Measurements from ENCODE around the gene IL26. TPM values are rescaled to one million over a fixed set of nuclear protein-coding genes. Genes with fewer than 3 reads are reported as not detected.

IL26 gene
- total and polyA plus RNA-seq, 2 of the 4 experiments (the other 2 are of a cell fraction) = not detected

GRCh38 chr12:68264158-68264855, 38.7 kb upstream of the IL26 start:
- WGBS, 2 experiments (ENCODE audit: extremely low coverage in 2 of 2, insufficient read length in 1 of 2) = no CpG with 5 or more reads among the region's 7 CpGs
- H3K27ac ChIP-seq (ENCODE audit: insufficient read depth, low read length) = peak overlapping the region; percentile 69; the same call in 1 of the 2 replicates
- no peak overlapping the region for H3K4me2 ChIP-seq (ENCODE audit: low read depth, low read length)

More at GRCh38 chr12:68264158-68264855, 38.7 kb upstream of the IL26 start:
- H3K14ac ChIP-seq (replicated peaks; ENCODE audit: low read depth, low read length) = peak overlapping the region; percentile 37; the same call in 1 of the 2 replicates
- H4K8ac ChIP-seq (ENCODE audit: low read depth in 2 of 2, low read length in 2 of 2) = peak overlapping the region in 1 of 2 experiments; percentile 40; a peak in 1 of 4 replicates
- no peak overlapping the region for H3K56ac ChIP-seq (ENCODE audit: extremely low read depth, insufficient read depth, low read length)
- H4K91ac ChIP-seq (ENCODE audit: insufficient read depth, low read depth, low read length) = peak overlapping the region; percentile 26; the same call in 1 of the 2 replicates
- DNase-seq (peak; percentile 26), ATAC-seq (ENCODE audit: low read depth) (no peak)
- H3K23ac ChIP-seq (ENCODE audit: low read depth, low read length) = no peak overlapping the region
- no peak overlapping the region for H2AK5ac ChIP-seq (ENCODE audit: low read depth, low read length)
- ChIA-PET CTCF (no interaction called here), POLR2A (ENCODE audit: unreplicated experiment) (no interaction called here)
- dilution Hi-C loops (cut with HindIII; ENCODE audit: low sequenced_read_pairs, unreplicated experiment) = no loop called here
- H3K27me3 ChIP-seq (ENCODE audit: control insufficient read depth, insufficient read depth, low read length) = no peaks in the 10 kb centered on the region
- TF ChIP-seq MAFK (IDR thresholded peaks at IDR 0.05; ENCODE audit: low read depth, low read length) (peak; percentile 13; the same call in 1 of the 2 replicates), CTCF (conservative IDR thresholded peaks at IDR 0.05; ENCODE audit: low read depth, low read length) (no peak)
- no peak overlapping the region for H3K9ac ChIP-seq (ENCODE audit: low read depth, low read length)
- in situ Hi-C loops (cut with MboI; ENCODE audit: low sequenced_read_pairs) = no loop called here
- H2BK20ac ChIP-seq (ENCODE audit: low read depth, low read length) = peak overlapping the region; percentile 9; the same call in 1 of the 2 replicates
- no peak overlapping the region for H2AK9ac ChIP-seq (replicated peaks; ENCODE audit: low read depth, low read length, poor library complexity)
- H3K4ac ChIP-seq (ENCODE audit: low read depth, low read length) = no peak overlapping the region
- H3K4me1 ChIP-seq (ENCODE audit: control insufficient read depth, insufficient read depth, low read length) = peaks cover 13% of the 10 kb centered on the region
- no TSS peak for BruUV-seq (replicated peaks)
- no peaks in the 10 kb centered on the region for H4K20me1 ChIP-seq (ENCODE audit: insufficient read depth, low read length)
- no peak overlapping the region for H2AFZ ChIP-seq (replicated peaks; ENCODE audit: low read length, poor library complexity)
- H3K4me3 ChIP-seq (ENCODE audit: insufficient read depth, low read depth, low read length) = no peak overlapping the region
- H3K36me3 ChIP-seq (ENCODE audit: control insufficient read depth, insufficient read depth, low read length) = no peaks in the 10 kb centered on the region
- no peaks in the 10 kb centered on the region for H3K9me1 ChIP-seq (ENCODE audit: insufficient read depth, low read length)
- no peaks in the 10 kb centered on the region for H3K9me3 ChIP-seq (ENCODE audit: control insufficient read depth, insufficient read depth, low read length)
- no peaks in the 10 kb centered on the region for H3K79me1 ChIP-seq (ENCODE audit: low read depth in 1 of 2, low read length in 2 of 2)
- no peak overlapping the region for H2BK15ac ChIP-seq (ENCODE audit: low read depth, low read length)
- peak overlapping the region; percentile 80 for H3K18ac ChIP-seq (ENCODE audit: low read depth, low read length)
- peak overlapping the region; percentile 22; the same call in 1 of the 2 replicates for H2BK120ac ChIP-seq (ENCODE audit: low read depth, low read length)
- peak overlapping the region; percentile 53 for H2BK5ac ChIP-seq (ENCODE audit: low read depth, low read length, poor library complexity, severe bottlenecking)
- intact Hi-C loops (cut with micrococcal nuclease) = no loop called here
- H4K5ac ChIP-seq (ENCODE audit: low read depth, low read length) = peak overlapping the region; percentile 84
